HepG2 (cell line): ENCODE measurements around the gene E2F3. TPM values are rescaled to one million over a fixed set of nuclear protein-coding genes. Genes with fewer than 3 reads are reported as not detected.

Source experiments
- MED8 ChIP-seq: sonication (generic); formaldehyde crosslinking; IDR thresholded peaks from 2 replicates; pipeline ENCODE4 v1.8.1; 2023; ENCODE audit warnings: mild to moderate bottlenecking, missing genetic modification reagents; ENCODE audit not compliant: insufficient replicate concordance
- NCOR1 ChIP-seq: fragments of 200-600 bp; sonication (generic); IDR thresholded peaks from 2 replicates; pipeline ENCODE4 v1.7.0; 2017; ENCODE audit warnings: antibody characterized with exemption, low read length, borderline replicate concordance
- SAP130 ChIP-seq: IDR thresholded peaks from 2 replicates; pipeline ENCODE4 v1.6.1; 2016; ENCODE audit warnings: low read depth
- SNAI1 ChIP-seq: sonication (generic); formaldehyde crosslinking; IDR thresholded peaks from 2 replicates; pipeline ENCODE4 v1.5.0; 2020; ENCODE audit warnings: mild to moderate bottlenecking, missing genetic modification reagents, borderline replicate concordance
- SRSF9 ChIP-seq: fragments of 200-400 bp; formaldehyde crosslinking; IDR thresholded peaks from 2 replicates; pipeline ENCODE4 v1.6.1; 2018; ENCODE audit warnings: borderline replicate concordance, mild to moderate bottlenecking, low read depth, low read length; ENCODE audit not compliant: insufficient read depth, poor library complexity, severe bottlenecking
- TRIM24 ChIP-seq: sonication (generic); formaldehyde crosslinking; IDR thresholded peaks from 2 replicates; pipeline ENCODE4 v1.8.0; 2022; ENCODE audit warnings: mild to moderate bottlenecking, missing genetic modification reagents
- ZNF225 ChIP-seq: sonication (generic); formaldehyde crosslinking; IDR thresholded peaks from 2 replicates; pipeline ENCODE4 v1.4.0; 2020; ENCODE audit warnings: mild to moderate bottlenecking, missing genetic modification reagents
- ZNF710 ChIP-seq: sonication (generic); formaldehyde crosslinking; IDR thresholded peaks from 2 replicates; pipeline ENCODE4 v1.5.0; 2020; ENCODE audit warnings: mild to moderate bottlenecking, missing genetic modification reagents, borderline replicate concordance
- polyA plus RNA-seq, 8 experiments: library from polyadenylated mRNA; depleted of rRNA in 3 of 8; stranded (reverse) in 7 of 8; unstranded in 1 of 8; fragments of >200 nt; fragmentation: Illumina TruSeq in 4 of 8; extraction: Trizol in 4 of 8; gene quantifications; 2 replicates each; pipeline versions ENCODE4 v1.2.1 to v1.2.3, GENCODE V29; 2011 to 2016; ENCODE audit warnings: low read depth in 4 of 8, missing spikeins in 1 of 8, mixed read lengths in 1 of 8; ENCODE audit not compliant: insufficient read depth in 1 of 8
- total RNA-seq, 5 experiments: library from RNA; depleted of rRNA; stranded (reverse); fragments of >200 nt; fragmentation: Illumina TruSeq; extraction: Trizol; gene quantifications; 2 replicates each; pipeline ENCODE4 v1.2.3, GENCODE V29; 2016; ENCODE audit warnings: low read depth in 1 of 5
- TF ChIP-seq, protein P1 (sequence below), 2 experiments: fragments of 450-650 bp in 1 of 2; sonication (generic) in 1 of 2; formaldehyde crosslinking in 1 of 2; IDR thresholded peaks; 2 replicates each; pipeline versions ENCODE4 v1.6.1 to v1.8.0; 2016 to 2022; ENCODE audit warnings: antibody characterized with exemption in 1 of 2, mild to moderate bottlenecking in 1 of 2, missing genetic modification reagents in 1 of 2
- TF ChIP-seq, protein P2 (sequence below): sonication (generic); formaldehyde crosslinking; IDR thresholded peaks from 2 replicates; pipeline ENCODE4 v1.4.0; 2020; ENCODE audit warnings: missing genetic modification reagents, borderline replicate concordance
- TF ChIP-seq, protein P3 (sequence below): sonication (generic); formaldehyde crosslinking; IDR thresholded peaks from 2 replicates; pipeline ENCODE4 v1.8.0; 2022; ENCODE audit warnings: mild to moderate bottlenecking, missing genetic modification reagents, moderate library complexity

Gene E2F3
- total and polyA plus RNA-seq, 2 of the 13 experiments (the other 11 are each of a cell fraction or from before 2014, with no cell fraction given): 8.5 to 12.7 TPM

GRCh38 chr6:20401205-20402091 is at the start of gene E2F3 (continued):
- TF ChIP-seq, protein P1, sequence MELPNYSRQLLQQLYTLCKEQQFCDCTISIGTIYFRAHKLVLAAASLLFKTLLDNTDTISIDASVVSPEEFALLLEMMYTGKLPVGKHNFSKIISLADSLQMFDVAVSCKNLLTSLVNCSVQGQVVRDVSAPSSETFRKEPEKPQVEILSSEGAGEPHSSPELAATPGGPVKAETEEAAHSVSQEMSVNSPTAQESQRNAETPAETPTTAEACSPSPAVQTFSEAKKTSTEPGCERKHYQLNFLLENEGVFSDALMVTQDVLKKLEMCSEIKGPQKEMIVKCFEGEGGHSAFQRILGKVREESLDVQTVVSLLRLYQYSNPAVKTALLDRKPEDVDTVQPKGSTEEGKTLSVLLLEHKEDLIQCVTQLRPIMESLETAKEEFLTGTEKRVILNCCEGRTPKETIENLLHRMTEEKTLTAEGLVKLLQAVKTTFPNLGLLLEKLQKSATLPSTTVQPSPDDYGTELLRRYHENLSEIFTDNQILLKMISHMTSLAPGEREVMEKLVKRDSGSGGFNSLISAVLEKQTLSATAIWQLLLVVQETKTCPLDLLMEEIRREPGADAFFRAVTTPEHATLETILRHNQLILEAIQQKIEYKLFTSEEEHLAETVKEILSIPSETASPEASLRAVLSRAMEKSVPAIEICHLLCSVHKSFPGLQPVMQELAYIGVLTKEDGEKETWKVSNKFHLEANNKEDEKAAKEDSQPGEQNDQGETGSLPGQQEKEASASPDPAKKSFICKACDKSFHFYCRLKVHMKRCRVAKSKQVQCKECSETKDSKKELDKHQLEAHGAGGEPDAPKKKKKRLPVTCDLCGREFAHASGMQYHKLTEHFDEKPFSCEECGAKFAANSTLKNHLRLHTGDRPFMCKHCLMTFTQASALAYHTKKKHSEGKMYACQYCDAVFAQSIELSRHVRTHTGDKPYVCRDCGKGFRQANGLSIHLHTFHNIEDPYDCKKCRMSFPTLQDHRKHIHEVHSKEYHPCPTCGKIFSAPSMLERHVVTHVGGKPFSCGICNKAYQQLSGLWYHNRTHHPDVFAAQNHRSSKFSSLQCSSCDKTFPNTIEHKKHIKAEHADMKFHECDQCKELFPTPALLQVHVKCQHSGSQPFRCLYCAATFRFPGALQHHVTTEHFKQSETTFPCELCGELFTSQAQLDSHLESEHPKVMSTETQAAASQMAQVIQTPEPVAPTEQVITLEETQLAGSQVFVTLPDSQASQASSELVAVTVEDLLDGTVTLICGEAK (IDR thresholded peaks at IDR 0.05): no peak
- TF ChIP-seq, protein P1 (CRISPR knock-in tag; IDR thresholded peaks at IDR 0.05): peak; percentile 67; the same call in 1 of the 2 replicates
- TF ChIP-seq ZNF225 (CRISPR knock-in tag) (no peak), MED8 (CRISPR knock-in tag) (no peak), SNAI1 (peak; percentile 87; the same call in 1 of the 2 replicates), SRSF9 (no peak), SAP130 (peak; percentile 99), TRIM24 (CRISPR knock-in tag) (no peak), NCOR1 (peak; percentile 18; the same call in 1 of the 2 replicates), ZNF710 (CRISPR knock-in tag) (peak; percentile 81; the same call in 1 of the 2 replicates)
- TF ChIP-seq, protein P2, sequence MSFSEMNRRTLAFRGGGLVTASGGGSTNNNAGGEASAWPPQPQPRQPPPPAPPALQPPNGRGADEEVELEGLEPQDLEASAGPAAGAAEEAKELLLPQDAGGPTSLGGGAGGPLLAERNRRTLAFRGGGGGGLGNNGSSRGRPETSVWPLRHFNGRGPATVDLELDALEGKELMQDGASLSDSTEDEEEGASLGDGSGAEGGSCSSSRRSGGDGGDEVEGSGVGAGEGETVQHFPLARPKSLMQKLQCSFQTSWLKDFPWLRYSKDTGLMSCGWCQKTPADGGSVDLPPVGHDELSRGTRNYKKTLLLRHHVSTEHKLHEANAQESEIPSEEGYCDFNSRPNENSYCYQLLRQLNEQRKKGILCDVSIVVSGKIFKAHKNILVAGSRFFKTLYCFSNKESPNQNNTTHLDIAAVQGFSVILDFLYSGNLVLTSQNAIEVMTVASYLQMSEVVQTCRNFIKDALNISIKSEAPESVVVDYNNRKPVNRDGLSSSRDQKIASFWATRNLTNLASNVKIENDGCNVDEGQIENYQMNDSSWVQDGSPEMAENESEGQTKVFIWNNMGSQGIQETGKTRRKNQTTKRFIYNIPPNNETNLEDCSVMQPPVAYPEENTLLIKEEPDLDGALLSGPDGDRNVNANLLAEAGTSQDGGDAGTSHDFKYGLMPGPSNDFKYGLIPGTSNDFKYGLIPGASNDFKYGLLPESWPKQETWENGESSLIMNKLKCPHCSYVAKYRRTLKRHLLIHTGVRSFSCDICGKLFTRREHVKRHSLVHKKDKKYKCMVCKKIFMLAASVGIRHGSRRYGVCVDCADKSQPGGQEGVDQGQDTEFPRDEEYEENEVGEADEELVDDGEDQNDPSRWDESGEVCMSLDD (CRISPR knock-in tag): peak; percentile 38; the same call in 1 of the 2 replicates
- TF ChIP-seq, protein P3, sequence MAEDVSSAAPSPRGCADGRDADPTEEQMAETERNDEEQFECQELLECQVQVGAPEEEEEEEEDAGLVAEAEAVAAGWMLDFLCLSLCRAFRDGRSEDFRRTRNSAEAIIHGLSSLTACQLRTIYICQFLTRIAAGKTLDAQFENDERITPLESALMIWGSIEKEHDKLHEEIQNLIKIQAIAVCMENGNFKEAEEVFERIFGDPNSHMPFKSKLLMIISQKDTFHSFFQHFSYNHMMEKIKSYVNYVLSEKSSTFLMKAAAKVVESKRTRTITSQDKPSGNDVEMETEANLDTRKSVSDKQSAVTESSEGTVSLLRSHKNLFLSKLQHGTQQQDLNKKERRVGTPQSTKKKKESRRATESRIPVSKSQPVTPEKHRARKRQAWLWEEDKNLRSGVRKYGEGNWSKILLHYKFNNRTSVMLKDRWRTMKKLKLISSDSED (CRISPR knock-in tag): no peak
